Stimulated activated CD4-positive, alpha-beta T cell treated with anti-CD3 and anti-CD28 coated beads, Interleukin-12 subunit alpha, Interleukin-12 subunit beta, amount 100 ng/mL, for 4 hours (primary cell): ENCODE data around the gene AP3M1.
A peak's percentile ranks its signal among the peaks of the same experiment; 100 is the strongest.
"Not testable (repeated sequence)": the region's sequence is repeated elsewhere in the genome, so short reads cannot be mapped to it uniquely, and the experiment has no call there.

Source experiments
- DNase-seq: peaks from one replicate; pipeline ENCODE4 v3.0.0-alpha.2; 2020

AP3M1 gene, protein sequence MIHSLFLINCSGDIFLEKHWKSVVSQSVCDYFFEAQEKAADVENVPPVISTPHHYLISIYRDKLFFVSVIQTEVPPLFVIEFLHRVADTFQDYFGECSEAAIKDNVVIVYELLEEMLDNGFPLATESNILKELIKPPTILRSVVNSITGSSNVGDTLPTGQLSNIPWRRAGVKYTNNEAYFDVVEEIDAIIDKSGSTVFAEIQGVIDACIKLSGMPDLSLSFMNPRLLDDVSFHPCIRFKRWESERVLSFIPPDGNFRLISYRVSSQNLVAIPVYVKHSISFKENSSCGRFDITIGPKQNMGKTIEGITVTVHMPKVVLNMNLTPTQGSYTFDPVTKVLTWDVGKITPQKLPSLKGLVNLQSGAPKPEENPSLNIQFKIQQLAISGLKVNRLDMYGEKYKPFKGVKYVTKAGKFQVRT

DNA sequence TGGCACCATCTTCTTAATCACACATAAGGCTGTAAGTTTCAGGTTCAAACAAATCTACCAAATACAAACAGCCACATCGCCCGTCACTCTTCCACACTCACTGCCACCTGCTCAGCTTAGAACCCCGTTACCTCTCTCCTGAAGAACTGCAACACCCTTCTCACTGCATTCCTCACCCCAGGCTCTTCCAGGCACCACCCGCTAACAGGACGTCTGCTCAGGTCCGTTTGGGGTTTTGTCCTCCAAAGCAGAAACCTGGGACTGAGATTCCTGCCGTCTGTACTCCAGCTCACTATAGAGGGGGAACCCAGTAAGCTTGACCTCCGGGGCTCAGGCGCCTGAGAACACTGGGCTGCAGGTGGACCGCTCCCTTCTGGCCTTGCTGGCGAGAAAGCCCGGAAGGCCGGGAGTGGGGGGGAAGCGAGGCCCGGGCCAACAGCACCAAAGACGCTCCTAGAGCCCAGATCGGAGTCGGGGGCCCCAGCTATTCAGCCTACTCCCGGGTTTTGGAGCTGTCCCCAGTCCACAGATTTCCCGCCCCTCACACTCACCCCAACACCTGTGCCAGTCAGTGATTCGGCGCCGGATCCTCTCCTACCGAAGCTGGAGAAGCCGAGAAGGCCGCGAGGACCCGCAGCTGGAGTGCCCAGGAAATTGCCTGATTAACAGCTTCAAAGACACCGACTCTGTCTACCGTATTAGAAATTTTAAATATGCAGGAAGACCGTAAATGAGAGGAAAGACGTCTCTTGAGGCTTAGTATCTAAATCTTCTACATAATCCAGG, at the start of gene AP3M1:
AP3M1 (minus strand) TSS at position 625 of the 786 bp plus-strand sequence. CDS start 12,449 bp downstream, outside the sequence.
- DNase-seq = peak; percentile 71

DNA sequence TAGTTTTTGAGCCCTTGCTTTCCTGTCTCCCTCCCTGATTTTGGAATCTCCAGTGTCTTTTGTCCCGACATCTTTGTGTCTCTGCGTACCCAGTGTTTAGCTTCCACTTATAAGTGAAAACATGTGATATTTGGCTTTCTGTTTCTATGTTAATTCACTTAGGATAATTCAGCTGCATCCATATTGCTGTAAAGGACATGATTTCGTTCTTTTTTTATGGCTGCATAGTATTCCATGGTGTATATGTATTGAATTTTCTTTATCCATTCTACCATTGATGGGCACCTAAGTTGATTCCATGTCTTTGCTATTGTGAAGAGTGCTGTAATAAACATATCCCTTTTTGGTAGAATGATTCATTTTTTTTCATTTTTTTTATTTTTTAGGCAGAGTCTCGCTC, 48.7 kb upstream of the AP3M1 start:
- DNase-seq = no peak

DNA sequence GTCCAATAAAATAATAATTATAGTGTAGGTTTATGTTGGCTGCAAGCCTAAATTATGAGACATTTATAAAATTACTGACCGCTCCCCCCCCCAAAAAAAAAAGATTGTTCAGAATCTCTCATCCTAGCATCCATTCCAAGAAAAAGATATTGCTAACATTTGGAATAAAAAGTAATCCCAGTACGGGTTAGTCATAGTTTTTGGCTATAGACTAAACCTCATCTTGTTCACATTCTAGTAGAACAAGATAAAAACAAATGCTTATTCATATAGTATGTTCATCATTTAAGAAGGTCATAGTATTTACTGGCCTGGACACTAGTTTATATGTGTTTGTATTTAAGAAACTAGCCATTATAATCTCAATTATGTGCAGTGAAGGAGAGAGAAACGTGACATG, 44.4 kb upstream of the AP3M1 start:
- DNase-seq = no peak

DNA sequence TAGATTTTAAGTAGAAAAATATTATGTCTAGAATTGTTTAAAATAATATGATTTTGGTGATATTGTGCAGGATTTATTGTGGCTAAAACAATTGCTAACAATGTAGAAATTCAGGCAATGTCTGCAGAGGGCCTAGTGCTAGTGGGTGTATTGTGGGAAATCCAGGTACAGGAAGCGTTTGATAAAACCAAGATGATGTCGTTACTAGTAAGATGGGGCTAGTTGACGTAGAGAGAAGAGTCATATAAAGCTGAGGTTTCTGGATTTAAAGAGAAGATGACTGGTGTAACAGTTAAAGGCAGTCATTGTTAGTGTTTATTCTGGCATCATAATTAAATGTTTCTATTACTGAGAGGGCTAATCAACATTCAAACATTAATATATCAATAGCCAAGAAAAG, 43.9 kb upstream of the AP3M1 start:
- no peak for DNase-seq

DNA sequence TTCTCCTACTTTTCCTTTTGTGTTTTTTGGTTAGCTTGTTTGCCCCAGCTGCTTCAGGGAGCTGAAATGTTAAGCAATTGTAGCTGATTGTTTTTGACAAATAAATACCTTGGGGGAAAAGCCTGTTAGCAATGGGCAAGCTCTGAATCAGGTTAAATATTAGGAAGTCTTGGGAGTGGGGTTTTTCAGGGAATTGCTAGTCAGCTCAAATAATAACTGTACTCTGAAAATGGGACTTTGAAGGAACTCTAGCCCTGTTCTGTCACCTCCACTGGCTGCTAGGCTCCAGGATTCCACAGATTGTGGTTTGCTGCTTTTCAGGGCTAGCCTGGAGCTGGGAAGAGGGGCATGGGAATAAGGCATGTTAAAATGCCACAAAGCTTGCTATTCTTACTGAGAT, 39.9 kb upstream of the AP3M1 start:
- DNase-seq = no peak

DNA sequence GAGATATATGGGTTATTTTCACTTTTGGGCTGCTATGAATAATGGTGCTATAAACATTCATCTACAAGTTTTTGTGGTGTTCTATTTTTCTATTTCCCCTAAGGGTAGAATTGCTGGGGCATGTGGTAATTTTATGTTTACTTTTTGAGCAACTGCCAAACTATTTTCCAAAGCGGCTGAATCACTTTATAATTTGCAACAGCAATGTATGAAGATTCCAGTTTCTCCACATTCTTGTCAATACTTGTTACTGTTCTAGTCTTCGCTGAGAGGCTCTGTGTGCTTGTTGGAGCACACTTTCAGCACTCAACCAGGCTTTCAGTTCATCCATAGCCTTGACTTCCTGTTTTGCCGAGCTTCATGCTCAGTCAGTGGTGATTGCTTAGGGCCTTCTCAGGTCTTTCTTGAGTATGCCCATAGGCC, 39.4 kb upstream of the AP3M1 start:
- no peak for DNase-seq

DNA sequence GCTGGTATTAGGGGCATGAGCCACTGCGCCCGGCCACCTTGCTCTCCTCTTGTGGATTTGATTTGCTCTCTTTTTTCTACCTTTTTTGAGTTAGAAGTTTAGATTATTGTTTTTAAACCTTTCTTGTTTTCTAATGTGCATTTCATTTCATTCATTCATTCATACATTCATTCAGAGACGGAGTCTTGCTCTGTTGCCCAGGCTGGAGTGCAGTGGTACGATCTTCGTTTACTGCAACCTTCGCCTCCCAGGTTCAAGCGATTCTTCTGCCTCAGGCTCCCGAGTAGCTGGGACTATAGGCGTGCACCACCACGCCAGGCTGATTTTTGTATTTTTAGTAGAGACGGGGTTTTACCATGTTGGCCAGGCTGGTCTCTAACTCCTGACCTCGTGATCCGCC, 38.0 kb upstream of the AP3M1 start:
- not testable (repeated sequence) for DNase-seq

DNA sequence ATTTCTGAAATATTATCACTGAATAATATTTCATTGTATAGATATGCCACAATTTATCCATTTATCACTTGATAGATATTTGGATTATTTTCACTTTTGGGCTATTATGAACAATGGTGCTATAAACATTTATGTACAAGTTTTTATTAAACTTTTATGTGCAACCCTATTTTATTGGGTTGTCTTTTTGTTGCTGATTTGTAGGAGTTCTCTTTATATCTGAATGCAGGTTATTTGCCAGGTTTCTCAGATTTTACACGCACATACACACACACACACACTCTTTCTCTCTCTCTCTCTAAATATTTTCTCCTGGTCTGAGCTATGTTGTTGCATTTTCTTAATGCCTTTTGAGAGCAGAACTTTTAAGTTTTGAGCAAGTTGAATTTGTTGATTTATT, 36.6 kb upstream of the AP3M1 start:
- DNase-seq = no peak

DNA sequence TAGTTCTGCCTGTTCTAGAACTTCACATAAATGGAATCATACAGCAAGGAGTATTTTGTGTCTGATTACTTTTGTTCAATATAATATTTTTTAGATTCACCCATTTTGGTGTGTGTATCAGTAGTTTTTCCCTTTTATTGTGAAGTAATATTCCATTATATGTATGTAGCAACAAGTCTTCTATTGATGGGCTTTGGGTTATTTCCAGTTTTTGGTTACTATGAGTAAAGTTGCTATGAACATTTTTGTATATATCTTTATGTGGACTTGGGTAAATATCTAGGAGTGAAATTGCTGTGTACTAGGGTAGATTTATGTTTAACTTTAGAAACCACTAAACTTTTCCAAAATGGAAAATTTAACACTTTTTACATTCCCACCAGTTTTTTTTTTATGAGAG, 36.0 kb upstream of the AP3M1 start:
- DNase-seq = no peak

DNA sequence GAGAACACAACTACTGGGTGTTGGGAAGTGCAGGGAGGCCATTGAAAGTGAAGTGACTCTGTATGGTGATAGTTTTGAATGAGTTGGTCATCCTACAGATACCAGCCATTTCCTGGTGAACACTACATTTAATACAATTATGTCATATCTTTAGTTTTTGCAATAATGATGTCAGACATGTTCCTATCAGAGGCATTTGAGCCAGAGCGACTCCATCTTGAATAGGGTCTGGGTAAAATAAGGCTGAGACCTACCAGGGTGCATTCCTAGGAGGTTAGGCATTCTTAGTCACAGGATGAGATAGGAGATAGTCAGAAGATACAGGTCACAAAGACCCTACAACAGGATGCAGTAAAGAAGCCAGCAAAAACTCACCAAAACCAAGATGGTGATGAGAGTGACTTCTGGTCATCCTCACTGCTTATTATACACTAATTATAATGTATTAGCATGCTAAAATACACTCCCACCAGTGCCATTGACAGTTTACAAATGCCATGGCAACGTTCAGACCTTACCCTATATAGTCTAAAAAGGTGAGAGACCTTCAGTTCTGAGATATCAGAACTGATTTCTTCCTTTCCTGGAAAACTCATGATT, 28.6 kb upstream of the AP3M1 start:
- DNase-seq = no peak

DNA sequence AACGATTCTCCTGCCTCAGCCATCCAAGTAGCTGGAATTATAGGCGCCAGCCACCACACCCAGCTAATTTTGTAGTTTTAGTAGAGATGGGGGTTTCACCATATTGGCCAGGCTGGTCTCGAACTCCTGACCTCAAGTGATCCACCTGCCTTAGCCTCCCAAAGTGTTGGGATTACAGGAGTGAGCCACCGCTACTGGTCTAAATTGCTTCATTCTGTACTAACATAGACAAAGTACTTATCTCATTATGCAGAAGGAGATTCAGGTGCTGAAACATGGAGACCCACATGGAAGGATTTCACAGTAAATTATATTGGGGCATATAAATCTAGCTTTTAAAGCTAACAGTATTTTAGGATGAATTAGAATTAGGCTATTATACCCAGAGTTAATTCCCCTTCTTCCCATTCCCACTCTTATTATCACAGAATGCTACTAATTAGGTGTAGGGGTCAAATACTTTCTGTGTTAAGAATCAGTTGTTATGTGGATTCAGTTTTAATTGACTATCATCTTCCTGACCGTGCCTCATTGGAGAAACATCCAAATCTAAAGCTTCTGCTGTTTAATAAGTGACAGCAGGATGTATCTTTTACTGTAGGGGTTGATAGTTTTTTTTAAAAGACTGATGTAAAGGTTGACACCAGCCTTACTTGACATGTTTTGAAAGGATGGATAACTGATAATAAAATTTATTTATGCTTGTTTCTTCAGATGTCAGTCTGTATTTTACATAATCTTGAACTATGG, 27.6 kb upstream of the AP3M1 start:
- no peak for DNase-seq

DNA sequence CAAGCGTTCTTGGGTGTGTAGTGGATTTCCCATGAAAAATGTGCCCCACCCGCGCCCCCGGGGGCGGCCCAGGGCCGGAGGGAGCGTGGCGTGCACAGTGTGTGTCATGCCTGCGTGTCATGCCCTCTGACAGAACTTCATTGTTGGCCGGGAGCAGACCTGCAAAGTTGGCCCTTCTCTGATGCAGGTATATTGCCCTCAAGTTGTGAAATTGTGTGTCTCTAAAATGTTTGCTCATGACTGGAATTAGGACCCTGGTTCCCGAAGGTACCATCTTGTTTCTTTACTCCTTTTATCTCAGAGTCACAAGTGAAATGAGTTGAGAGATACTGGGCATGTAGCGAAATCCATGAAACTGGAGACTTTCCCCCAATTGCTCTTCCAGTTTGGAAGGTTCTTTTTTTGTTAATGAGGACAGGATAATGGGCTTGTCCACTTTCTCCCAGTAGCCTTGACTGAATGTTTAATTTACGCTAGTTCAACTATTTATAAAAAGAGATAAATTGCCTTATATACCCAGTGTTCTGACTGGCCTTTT, 26.6 kb upstream of the AP3M1 start:
- DNase-seq = peak; percentile 44

DNA sequence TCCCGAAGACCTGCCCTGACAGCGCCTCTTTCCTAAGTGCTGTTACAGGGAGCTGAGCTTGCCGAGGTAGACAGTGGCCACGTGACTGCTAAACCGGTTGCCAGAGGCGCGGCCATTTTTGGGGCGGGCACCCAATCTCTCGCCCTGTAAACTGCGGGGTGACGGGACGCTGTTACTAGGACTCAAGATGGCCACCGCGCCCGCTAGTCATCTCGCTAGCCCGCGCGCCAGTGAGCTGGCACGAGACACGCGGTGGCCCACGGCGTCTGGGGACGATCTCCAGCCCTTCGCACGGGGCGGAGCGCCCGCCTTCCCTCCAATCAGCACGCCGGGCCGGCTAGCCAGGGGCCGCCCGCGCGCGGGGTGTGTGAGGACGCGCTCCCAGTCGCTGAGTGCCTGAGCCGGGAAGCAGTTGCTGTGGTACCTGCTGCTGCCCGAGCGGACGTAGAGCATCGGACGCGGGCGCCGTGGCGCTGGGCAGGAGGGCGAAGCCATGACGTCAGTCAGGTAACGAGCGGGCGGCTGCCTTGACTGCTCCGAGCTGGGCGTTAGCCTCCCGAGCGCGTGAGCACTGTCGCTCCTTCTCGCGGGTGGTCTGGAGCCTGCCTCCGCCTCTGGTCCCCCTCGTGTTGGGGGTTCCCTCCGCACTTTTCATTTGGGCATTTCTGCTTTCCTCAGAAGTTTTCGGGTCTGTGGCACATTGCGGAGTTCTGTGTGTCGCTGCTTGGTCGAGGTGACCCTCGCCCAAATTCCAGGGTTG, 25.9 kb upstream of the AP3M1 start:
- peak; percentile 94 for DNase-seq

DNA sequence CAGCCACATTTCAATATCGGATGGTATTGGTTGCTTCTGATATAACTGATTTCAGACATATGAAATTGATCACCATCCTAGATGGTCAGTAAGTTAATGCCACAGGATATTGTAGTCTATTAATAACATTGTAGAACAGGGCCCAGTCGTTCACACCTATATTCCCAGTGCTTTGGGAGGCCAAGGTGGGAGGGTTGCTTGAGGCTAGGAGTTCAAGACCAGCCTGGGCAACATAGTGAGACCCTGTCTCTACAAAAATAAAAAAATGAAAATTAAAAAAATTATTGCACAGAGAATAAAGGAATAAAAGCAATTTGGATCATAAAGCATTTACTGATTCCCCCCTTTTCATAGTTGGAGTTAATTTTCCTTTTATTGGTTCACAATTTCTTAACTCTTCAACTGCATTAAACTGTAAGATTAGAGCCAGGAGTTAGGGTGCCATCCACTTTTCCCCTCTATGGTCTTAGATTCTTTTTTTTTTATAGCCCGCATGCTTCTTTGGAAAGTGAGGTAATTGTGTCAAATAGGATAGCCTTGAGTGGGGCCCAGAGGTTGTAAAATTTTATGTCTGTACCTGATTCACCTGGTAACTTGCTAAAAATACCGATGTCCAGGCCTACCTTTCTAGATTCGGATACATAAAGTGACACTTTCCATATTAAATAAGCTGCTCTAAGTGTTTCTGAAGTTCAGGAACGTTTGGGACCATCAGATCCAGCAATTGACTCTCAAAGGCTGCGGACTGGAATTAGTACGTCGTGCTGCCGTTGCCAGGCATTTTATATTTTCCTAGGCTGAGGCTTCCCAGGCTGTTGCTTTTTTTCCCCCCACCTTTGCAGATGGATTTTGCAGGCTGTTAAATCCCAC, 25.1 kb upstream of the AP3M1 start:
- no peak for DNase-seq

DNA sequence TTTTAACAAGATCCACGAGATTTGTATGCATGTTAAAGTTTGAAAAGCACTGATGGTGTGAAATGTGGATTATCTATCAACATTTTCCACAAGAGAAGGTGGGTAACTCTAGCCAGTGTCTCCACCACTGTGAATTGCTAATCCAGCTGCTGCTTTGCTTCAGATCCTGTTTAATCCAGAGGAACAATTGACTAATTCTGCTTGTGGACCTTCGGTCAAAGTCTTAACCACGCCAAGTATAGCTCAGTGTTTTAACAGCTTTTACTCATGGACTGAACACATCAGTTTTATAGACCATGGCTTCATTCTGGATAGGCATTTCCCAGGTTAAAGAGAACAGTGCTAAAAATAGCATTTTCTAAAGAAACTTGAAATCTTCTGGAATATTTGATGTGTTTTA, 23.9 kb upstream of the AP3M1 start:
- no peak for DNase-seq

DNA sequence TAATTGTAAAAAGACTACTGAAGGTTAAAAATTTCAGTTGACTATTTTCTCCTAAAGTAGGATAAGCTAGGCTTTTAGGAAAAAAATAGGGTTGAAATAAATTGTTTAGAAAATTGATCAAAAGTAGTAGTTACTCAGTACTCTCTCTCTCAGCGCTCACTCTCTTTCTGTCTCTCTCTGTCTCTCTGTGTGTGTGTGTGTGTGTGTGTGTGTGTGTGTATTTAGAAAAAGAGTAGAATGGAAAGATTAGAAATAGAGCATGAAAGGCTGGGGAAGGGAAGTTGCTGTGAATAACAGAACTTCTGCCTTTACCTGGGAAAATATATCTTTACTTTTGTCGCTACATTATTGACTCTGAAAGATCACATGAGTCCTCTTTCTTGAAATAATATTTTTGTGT, 21.0 kb upstream of the AP3M1 start:
- DNase-seq = no peak

DNA sequence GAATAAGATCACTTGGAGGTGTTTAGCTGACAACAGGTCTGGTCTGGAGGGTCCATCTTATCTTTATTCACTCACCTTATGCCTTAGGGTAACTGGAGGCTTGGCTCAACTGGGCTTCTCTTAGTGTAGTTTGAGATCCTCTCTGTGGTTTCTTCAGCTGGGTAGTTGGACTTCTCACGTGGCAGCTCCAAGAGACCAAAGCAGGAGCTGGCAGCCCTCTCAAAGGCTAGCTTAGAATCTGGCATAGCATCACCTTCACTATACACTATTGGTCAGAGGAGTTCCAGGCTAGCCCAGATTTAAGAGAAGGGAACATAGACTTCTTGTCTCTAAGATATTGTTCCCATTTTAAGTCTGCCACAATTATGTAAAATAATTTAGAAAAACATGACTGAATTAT, 16.8 kb upstream of the AP3M1 start:
- DNase-seq = no peak

DNA sequence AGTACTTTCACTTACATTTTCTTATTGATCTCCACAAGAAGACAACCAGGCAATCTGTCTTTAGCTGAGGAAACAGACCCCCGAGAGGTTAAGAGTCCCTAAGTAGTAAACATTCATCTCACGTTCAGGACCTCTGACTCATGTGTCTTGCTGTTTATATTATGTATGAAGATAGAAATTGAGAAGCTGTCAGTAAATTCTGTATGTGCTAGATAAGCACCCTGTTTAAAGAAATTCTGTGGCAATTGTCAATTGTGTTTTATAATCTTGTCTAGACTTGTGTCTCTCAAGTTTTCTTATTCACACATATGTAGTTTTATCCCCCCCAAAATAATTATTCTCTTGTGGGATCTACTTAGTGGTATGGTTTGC, 14.9 kb upstream of the AP3M1 start:
- no peak for DNase-seq

DNA sequence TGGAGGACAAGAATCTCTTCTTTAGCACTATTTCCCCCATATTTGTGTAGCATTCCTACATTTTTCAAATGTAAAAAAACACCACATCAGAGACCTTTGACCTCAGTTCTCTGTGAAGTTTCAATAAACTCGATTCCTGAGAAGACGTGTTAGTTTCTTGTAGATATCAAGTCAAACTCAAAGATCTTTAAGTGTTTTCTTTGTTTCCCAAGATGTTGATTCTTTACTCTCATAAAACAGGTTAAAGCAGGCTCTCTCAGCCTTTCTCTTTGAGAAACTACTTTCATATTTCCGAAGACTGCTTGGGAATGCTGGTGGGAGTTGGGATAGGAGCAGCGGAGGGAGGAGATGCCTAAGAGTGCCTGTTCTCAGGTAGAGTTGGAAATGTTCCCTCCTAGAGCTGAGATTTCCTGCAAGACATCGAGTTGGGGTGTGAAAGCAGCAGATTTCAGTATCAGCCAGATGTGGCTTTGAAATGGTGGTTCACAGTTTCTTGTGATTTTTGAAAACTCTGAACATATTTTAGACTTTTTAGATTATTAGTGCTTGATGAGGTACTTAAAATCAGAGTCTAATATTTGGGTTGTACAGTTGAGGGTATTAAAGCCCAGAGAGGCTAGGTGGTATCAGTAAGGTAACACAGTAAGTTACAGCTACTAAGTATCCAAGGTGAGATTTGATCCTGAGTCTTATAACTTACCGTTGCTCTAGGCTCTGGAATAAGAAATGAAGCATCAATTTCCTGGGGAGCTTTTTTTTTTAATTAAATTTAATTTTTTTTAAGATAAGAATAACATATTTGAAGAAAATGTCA, 14.3 kb upstream of the AP3M1 start:
- no peak for DNase-seq
